ENCODE results near the gene EML6.
"Not testable (repeated sequence)": the region's sequence is repeated elsewhere in the genome, so short reads cannot be mapped to it uniquely, and the experiment has no call there.

EML6 gene

DNA sequence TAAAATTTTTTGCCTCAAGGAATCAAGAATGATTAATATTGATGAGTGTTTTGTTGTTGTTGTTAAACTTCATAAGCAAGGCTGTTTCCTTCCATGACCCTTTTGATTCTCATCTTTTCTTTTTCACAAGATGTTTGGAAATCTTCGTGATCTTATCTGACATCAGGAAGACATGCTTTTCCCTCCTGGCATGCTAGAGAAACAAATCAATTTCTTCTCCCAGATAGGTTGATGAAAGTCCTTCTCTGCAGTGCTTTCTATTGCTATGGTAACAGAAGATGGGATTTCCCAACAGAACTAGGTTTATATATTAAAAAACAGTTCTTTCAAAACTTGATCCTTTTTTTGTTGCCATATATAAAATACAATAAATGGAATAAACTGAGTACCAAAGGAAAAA is 85.2 kb downstream of the EML6 start:
- DNase-seq: no peak

DNA sequence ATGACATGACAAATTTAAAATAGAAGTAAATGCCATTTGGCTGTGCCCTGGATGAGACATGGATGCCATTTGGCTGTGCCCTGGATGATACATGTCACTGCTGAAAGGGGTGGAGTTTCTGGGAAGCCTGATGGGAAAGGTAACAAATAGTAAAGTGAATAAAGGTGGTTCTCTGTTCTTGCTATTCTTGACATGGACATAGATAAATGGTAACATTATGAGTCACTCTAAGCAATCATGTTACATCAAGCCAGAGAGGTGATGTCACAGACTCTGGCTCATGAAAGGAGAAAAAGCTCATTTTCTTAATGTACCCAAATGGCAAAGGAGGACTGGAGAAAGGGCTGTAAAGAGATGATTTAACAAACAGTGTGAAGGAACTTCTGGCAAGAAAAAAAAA is 86.4 kb downstream of the EML6 start:
- DNase-seq: peak; percentile 41

DNA sequence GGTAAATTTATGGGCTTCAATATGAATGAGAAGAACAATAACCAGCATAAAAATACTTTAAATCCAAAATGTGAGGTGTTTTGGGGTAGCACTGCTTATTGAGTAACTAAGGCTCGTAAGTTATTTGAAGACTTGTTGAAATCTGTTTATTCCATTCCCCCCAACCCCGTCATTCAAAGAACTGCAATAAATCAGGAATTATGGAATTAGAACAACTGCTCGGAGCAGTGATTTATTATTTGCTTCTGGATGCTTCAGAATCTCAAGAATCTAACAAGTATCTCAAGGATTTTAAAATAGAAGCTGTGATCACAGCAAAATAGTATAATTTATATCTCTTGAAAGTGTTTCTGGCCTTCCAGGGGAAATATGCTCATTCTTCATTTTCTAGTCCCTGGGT is 86.8 kb downstream of the EML6 start:
- no peak for DNase-seq

DNA sequence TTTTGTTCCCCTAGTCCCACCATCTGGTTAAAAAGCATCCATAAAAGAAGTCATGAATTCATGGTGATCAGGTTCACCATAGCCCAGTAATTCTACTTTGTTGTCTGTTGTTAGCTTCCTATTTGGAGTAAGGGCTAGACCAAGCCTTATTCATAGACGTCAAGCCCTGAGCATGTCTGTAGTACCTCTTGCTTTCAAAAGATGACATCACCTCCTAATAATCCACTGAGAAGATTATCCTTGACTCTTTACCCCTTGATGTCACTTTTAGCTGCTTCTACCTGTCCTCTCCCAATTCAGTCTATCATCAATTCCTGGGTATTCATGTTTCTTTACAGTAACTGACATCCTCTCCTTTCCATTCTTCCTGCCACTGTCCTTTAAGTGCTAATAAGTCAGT is 90.1 kb downstream of the EML6 start:
- DNase-seq: no peak

DNA sequence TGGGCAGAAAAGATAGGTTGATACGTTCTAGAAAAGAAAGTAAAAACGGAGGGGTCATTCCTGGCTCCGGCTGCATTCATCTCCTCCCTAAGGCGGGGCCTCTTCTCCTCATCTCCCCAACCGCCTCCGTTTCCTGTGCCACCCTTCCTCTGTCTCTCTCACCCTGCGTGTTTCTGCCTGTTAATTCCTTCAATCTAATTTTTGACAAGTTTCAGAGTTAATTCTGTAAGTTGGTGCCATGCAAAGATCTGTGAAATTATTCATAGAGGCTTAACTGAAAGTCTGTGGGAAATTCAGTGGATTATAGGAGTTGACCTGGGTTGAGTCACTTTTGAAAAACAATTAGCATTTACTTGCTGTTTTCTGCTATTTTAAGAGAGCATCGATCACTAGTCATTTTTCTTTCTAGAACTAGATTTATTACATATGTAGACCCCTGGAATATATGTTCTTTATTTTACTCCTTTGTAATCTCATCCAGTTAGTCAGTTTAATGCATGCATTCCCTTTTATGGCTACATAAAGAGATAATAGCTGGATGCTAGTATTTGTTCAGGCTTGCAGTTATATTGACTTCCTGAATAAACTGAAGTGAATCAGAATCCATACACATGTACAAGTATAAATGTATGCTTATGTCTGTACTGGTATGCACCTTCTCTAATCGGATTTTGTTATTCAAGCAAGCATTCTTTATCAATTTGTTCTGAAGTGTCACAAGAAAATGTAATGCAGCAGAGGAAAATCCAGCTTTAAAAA is 91.1 kb downstream of the EML6 start:
- no peak for DNase-seq

DNA sequence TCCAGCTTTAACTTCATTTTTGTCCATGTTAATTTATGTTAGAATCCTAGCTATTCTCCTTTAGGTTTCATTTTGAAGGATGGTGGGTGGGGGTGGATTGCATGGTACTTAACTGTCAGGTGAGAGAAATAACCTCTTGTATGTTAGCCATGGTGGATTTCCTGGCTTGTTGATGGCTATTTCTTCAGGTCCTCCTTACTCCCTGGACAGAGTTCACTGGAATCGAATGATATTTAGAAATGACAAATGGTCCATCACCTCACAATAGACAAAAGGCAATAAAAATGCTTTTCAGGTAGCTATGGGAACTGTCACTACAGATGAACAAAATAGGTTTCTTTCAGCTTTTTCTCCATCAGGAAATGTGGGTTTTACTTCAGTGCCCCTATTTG is 91.7 kb downstream of the EML6 start:
- DNase-seq: no peak

DNA sequence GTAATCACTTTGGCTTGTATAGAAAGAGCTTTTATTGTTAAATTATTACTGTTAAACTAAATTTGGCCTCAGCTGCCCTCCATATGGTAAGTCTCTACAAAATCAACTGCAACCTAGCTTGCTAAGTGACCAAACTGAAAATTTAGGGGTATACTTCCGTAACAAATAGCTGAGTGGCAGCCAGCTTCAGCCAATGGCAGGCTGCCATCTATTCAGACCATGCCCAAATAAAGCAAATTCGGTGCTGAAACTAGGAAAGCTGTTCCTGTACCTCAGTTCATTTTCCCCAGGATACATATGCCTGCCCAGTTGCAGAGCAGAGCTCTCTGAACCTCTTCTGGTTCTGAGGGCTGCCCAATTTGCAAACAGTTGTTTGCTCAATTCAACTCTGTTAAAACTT is 94.8 kb downstream of the EML6 start:
- no peak for DNase-seq

DNA sequence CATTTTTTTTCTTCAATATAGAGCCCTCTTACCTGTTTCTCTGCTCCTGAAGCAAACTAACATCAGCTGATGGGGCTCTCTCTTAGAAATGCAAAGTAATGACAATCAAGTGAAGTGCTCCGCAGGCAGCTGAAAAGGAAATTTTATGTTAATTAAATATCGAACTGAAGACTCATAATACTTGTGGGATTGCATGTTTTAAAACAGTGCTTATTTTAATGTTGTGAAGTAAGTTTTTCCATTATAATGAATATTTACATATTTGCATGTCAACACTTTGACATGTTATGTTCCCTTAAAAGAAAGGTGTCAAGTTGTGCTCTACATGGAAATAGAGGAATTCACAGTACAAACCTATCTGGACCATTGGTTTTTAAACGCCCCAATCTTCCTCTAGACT is 97.1 kb downstream of the EML6 start:
- DNase-seq: no peak

DNA sequence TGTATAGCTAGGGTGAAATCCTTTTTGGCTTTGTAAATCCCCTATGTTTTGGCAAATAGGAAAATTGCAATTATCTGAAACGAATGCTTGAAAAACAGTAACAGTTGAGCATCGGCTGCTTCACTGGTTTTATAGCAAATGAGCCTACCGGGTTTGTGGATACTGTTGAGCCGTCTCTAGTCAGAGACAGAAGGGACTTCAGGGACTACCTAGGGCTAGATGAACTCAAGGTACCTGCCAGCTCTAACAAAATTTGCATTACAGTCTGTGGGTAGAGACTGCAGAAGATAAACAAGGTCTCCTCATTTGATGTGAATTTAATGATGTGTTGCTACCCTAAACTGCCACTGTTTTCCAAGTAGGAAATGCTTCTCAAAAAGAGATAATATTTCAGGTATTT is 101.1 kb downstream of the EML6 start:
- no peak for DNase-seq

DNA sequence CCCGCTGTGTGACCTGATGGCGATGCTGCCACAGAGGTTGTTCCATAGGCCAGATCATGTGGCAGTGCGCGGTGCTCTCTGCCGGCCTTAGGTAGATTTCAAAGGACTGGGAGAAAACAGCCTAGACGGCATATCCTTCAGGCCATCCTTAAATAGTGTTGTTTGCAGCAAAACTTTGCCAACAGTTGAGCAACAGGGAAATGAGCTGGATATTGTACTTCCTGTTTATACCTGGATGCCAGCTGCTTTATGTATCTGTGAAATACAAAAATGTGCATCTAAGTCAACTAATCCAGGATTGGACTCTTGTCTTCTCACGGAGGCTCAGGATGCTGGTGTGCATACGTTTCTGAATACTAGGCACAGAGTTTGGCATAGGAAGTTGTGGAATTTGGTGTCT is 107.1 kb downstream of the EML6 start:
- DNase-seq: no peak

DNA sequence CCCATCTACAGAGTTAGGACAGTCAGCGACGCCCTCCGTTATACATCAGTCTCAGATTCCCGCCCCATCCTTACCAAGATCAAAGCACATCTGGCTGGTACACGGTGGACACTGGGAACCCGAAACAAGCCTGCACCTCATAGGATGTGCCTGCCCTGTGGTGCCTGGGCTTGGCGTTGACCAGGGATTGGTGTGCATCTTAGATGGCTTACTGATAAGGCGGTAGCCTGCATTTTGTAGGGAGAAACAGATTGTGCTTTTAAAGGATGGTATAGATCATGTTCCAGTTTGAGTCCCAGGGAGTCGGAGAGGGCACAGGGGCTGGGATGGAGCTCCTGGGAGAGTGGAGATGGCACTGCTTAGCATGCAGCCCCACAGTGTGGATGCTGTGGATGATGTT is 108.0 kb downstream of the EML6 start:
- DNase-seq: no peak

DNA sequence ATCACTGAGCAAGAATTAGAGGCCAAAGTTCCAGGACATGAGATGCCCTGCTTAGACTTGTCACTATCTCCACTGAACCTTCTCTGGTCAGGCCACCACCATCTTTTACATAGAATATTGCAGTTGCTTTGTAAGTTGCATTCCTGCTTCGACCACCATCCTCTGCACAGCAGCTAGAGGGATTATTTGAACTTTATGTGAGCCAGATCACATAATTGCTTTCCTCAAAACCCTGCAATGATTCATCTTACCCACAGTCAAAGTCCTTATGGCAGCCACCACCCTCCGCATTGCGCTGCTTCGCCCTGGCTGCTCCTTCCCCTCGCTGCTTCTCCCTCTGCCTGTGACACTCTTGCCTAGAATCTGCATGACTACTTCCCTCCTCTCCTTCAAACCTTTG is 111.3 kb downstream of the EML6 start:
- no peak for DNase-seq

DNA sequence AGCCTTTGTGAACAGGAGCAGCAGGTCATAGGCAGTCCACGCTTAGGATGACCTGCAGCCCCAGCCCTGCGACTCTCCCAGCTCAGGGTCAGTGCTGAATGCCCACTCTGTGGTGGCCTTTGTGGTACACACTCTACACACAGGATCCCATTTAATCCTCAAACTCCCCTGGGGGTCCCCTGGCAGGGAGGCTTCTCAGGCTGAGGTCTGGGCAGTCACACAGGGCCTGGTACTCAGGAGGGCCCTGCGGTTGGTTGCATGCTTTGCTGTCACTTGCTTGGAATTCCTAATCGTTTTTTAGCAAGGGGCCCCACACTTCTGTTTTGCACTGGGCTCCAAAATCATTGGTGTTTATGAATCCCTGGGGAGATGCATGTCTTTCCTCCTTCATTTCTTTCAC is 113.0 kb downstream of the EML6 start:
- no peak for DNase-seq

DNA sequence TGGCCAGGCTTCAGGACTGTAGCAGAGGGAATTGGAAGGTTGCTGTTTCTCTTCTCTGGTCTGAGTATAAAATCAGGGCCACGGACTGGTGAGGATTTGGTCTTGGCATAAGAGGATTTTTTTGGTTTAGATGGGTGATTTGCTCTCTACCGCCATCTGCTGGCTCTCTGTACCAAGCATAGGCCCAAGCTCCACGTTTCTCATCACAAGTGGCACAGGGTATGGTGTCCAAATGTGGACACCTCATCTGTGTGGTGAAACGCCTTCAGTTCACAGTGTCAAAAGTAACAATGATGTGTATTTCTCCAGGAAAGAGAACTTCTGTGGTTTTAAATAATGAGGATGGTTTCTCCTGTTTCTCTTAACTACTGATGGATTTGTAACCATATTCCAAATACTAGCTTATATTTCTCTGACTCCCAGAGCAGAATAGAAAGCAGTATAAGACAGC is 115.1 kb downstream of the EML6 start:
- DNase-seq: peak; percentile 7

DNA sequence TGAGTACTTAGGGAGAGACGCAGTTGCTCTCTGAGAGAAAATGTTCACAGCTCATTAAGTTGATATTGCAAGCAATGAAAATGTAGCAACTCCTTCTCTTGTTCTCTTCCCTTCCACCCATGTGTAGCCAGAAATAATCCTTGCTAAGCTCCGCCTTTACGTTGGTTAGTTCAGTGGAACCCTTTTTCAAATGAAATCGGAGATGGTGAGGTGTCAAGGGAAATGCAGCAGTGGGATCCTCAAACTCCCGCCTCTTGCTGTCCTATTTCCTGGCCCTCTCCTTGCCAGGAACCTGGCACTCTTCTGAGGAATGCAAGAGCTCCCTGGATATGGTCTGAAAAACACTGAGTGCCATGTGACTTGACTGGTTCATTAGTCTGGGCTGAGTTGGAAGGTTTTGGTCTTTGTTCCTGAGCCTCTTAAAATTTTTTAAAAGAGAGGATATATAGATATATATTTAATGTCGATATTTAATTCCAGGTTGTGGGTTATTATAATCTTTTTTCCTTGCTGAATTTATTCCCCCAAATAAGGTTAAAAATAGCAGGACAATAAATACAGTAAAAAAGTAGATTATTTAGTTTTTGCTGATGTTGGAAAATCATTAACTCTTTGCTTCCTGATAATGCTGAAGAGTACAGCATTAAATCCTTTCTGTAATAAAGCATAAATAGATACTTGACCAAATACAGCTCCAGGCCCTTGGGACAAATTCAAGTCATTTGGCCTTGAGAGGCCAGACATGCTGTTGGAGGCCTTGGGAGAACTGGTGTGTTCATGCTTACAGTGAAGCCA is 116.2 kb downstream of the EML6 start:
- no peak for DNase-seq

DNA sequence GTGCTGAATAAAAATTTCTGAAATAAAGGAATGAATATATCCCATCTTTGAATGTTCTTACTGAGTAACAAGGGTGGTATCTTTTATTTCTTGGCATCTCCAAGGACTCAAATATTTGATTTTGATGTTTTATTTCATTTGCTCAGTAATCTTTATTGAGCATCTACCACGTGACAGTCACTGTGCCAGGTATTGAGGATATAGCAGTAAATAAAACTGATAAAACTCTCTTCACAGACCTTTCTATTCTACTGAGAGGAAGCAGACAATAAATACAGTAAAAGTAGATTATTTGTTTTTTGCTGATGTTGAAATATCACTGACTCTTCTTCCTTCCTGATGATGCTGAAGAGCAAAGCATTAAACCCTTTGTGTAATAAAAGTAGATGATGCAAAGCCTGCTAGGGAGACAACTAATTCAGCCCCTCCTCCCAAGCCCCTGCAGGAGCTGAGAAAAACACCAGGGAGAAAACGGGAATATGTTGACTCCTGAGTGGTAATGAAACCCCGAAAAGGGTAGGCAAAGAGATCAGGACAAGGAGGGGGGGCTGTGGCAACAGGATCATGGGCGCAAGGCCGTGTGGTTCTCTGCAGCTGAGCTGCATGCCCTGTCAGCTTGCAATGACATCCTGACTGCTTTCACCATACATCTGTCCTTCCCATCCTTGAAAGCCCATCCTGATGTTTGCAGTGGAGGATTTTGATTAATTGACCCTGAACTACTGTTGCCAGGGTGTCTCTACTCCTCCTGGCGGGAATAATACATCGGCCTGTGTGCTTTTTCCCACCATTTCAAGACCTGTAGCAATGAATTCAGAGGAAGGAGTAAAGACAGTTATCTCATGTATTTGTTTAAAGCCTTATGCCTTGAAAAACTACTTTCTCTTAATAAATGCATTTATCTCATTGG is 117.4 kb downstream of the EML6 start:
- DNase-seq: no peak

DNA sequence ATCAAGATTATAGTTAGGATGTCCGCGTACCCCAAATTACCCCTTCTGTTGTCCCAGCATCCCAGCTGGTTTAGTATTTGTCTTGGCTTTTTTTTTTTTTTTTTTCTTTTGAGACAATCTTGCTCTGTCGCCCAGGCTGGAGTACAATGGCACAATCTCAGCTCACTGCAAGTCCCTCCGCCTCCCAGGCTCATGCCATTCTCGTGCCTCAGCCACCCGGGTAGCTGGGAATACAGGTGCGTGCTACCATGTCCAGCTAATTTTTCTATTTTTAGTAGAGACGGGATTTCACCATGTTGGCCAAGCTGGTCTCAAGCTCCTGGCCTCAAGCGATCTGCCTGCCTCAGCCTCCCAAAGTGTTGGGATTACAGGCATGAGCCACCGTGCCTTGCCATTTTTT is 118.0 kb downstream of the EML6 start:
- DNase-seq: not testable (repeated sequence)

DNA sequence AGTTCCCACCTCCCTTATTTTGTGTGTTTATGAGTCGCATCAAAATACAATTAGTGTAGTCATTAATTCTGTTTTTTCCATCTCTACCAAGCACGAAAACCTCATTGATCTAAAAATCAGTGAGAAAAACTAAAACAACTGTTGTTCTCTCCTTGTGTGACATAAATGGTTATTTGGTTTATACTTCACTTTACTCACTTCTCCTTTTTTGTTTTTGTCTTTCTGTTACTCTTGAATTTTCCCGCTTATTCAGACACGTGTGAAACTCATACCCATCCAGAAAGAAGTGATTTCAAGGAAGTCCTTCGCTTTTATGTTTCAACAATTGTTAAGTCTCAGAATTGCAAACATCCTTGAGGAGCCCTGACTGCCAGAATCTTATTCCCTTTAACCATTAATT is 121.6 kb downstream of the EML6 start:
- DNase-seq: no peak

DNA sequence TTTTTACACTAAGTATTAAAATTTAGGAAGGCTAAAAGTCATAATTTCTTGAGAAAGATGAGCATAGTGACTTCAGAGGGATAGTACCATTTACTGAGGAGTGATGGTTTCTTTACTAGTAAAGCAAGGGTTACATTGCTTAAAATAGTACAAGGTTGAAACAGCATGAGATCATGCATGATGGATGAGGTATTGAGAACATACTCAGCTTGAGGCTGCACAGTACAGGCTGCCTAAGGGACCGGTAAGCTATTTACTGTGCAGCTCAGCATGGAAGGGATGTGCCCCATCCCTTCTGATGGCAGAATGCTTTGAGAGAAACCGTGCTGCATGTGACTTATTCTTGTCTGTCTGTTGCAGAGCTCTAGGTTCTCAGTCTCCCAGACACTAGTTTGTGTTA is 122.1 kb downstream of the EML6 start:
- no peak for DNase-seq

DNA sequence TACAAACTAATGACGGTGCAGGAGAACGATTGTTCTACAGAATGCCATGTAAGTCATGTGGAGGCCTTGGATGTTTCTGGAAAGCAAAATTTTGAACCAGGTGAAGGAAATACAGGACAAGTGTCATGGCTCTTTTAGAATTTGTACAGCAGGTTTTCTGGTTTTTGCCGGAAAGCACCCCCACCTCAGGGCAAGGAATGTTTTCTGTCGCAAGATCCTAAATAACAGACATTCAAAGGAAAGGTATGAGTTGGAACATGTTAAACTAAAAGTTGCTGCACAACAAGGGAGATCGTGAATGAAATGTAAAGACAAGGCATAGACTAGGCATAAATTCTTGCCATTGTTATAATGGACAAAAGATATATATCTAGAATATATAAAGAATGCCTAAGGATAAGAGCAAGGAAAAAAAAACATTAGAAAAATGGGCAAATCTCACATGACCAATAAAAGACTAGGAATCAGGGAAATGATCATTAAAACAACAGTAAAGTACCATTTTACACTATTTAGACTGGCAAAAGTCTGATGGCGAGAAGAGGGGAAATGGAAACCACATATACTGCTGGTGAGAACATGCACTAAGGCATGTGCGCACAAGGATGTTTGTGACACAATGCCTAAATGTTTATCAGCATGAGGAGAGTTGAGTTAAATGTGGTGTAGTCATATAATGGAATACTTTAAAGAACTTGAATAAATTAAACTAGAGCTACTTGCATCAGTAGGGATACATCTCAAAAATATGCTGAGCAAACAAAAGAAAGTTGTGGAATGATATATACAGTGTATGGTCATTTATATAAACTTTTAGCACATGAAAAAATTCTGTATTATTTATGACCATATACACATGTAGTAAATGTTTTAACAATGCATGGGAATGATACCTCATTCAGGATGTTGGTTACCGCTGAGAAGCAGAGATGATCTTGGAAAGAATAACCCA is 127.0 kb downstream of the EML6 start:
- DNase-seq: no peak

DNA sequence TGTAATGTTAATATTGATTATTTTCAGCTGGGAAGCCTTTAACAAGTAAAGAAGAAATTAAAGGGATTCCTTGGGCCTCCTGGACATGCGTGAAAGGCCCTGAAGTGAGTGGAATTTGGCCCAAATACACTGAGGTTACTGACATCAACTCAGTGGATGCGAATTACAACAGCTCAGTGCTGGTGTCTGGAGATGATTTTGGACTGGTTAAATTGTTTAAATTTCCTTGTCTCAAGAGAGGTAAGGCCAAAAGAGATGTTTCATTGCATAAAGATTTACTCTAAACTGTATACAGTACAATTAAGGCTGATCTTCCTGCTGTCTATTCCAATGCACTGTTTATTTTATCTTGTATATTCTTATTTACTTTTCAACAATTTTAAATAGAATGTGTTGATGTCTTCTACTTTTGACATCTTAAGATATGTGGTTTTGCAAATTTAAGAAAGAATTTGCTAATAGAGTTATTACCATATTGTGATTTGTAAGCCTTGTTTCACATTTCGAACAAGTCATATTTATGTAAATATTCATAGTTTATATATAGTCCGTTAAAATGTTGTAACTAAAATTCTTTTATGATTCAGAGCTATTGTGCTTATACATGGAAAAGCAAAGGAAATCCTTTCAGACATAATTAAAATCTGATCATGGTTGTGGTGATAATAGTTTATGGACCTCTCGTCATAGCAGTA is 130.3 kb downstream of the EML6 start:
- DNase-seq: no peak

DNA sequence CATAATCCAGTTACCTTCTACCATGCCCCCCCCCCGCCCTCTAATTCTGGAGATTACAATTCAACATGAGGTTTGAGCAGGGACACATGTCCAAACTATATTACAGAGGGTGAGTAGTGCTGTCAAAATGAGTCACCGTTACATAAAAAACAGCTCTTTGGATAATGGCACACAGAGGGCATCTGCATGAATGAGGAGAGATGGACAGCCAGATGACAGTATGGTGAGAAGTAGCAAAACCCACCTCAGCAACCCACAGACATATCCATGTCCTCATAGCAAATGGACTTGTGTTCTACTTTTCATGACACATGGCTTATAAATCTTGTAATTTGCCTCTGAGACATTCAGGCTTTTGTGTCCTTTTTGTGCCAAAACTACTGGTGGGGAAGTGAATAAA is 132.0 kb downstream of the EML6 start:
- DNase-seq: no peak
